ENCODE measurements around the gene CAMK2G. TPM values are rescaled to one million over a fixed set of nuclear protein-coding genes. Genes with fewer than 3 reads are reported as not detected.
A peak's percentile ranks its signal among the peaks of the same experiment; 100 is the strongest.

CAMK2G gene
- polyA plus RNA-seq, 1 of the 3 experiments (the other 2 are of a cell fraction): 41.4 TPM

GRCh38 chr10:73850211-73850610 is 24.1 kb downstream of the CAMK2G start:
- ChIA-PET CTCF (interaction anchor here (0.6 to 28.7 kb wide), 16 partner anchors 11 to 264 kb away, joined by 3 to 753 read pairs (median 5); partner anchors contain the start of gene CAMK2G), POLR2A (no interaction called here)
- no peaks in the 10 kb centered on the region for H3K27me3 ChIP-seq (ENCODE audit: insufficient read depth)
- H3K4me1 ChIP-seq (ENCODE audit: control insufficient read depth in 1 of 2, insufficient read depth in 2 of 2, low read depth in 1 of 2, low read length in 1 of 2): peaks cover 0 to 11% of the 10 kb centered on the region in 2 experiments; a peak in 1 of 4 replicates
- H3F3A ChIP-seq (replicated peaks; ENCODE audit: insufficient read depth): peaks cover 3% of the 10 kb centered on the region
- no peaks in the 10 kb centered on the region for H4K20me1 ChIP-seq (ENCODE audit: insufficient read depth)
- H3K9me2 ChIP-seq: no peaks in the 10 kb centered on the region
- no peaks in the 10 kb centered on the region for H3K79me2 ChIP-seq (ENCODE audit: insufficient read depth)
- H3K4me2 ChIP-seq: no peak overlapping the region
- no peak overlapping the region for H3K4me3 ChIP-seq (ENCODE audit: low read depth in 2 of 2, low read length in 1 of 2)
- TF ChIP-seq, protein P1, sequence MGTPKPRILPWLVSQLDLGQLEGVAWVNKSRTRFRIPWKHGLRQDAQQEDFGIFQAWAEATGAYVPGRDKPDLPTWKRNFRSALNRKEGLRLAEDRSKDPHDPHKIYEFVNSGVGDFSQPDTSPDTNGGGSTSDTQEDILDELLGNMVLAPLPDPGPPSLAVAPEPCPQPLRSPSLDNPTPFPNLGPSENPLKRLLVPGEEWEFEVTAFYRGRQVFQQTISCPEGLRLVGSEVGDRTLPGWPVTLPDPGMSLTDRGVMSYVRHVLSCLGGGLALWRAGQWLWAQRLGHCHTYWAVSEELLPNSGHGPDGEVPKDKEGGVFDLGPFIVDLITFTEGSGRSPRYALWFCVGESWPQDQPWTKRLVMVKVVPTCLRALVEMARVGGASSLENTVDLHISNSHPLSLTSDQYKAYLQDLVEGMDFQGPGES (IDR thresholded peaks at IDR 0.05; ENCODE audit: low read depth, low read length): no peak
- TF ChIP-seq USF2 (IDR thresholded peaks at IDR 0.05; ENCODE audit: borderline replicate concordance, low read depth, low read length) (no peak), SIN3A (IDR thresholded peaks at IDR 0.05; ENCODE audit: borderline replicate concordance, low read depth, low read length) (no peak), EP300 (IDR thresholded peaks at IDR 0.05; ENCODE audit: borderline replicate concordance in 1 of 2, low read depth in 1 of 2, low read length in 1 of 2) (no peak), FOXM1 (IDR thresholded peaks at IDR 0.05; ENCODE audit: low read depth) (no peak), GATA2 (CRISPR knock-in tag; IDR thresholded peaks at IDR 0.05) (no peak), RFX5 (IDR thresholded peaks at IDR 0.05; ENCODE audit: low read length) (no peak), NFIC (IDR thresholded peaks at IDR 0.05; ENCODE audit: borderline replicate concordance) (no peak)
- TF ChIP-seq, protein P2, sequence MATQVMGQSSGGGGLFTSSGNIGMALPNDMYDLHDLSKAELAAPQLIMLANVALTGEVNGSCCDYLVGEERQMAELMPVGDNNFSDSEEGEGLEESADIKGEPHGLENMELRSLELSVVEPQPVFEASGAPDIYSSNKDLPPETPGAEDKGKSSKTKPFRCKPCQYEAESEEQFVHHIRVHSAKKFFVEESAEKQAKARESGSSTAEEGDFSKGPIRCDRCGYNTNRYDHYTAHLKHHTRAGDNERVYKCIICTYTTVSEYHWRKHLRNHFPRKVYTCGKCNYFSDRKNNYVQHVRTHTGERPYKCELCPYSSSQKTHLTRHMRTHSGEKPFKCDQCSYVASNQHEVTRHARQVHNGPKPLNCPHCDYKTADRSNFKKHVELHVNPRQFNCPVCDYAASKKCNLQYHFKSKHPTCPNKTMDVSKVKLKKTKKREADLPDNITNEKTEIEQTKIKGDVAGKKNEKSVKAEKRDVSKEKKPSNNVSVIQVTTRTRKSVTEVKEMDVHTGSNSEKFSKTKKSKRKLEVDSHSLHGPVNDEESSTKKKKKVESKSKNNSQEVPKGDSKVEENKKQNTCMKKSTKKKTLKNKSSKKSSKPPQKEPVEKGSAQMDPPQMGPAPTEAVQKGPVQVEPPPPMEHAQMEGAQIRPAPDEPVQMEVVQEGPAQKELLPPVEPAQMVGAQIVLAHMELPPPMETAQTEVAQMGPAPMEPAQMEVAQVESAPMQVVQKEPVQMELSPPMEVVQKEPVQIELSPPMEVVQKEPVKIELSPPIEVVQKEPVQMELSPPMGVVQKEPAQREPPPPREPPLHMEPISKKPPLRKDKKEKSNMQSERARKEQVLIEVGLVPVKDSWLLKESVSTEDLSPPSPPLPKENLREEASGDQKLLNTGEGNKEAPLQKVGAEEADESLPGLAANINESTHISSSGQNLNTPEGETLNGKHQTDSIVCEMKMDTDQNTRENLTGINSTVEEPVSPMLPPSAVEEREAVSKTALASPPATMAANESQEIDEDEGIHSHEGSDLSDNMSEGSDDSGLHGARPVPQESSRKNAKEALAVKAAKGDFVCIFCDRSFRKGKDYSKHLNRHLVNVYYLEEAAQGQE (IDR thresholded peaks at IDR 0.05; ENCODE audit: low read depth, low read length): no peak
- peaks cover 24 to 65% of the 10 kb centered on the region in 2 experiments for H3K36me3 ChIP-seq (replicated peaks in 1 of 2; ENCODE audit: control insufficient read depth in 1 of 2, insufficient read depth in 2 of 2, low read length in 1 of 2)
- H2AFZ ChIP-seq (ENCODE audit: low read depth): no peak overlapping the region
- no peaks in the 10 kb centered on the region for H3K9me3 ChIP-seq
- DNase-seq: no peak
- peak overlapping the region; percentile 42 to 58; a peak in 2 of 4 replicates for H3K27ac ChIP-seq (ENCODE audit: low read depth in 2 of 2, low read length in 1 of 2)
- no peak overlapping the region for H3K9ac ChIP-seq
- WGBS (ENCODE audit: low lambda C conversion rate): 89% methylated on average over 5 of the region's 8 CpGs
